LNCAP (cell line): Measurements from ENCODE around the gene EPB41.

ENCODE experiments used
- CTCF ChIP-seq: fragments of 450-650 bp; IDR thresholded peaks from 2 replicates; pipeline ENCODE4 v1.5.1; 2017; ENCODE audit warnings: mild to moderate bottlenecking

Gene EPB41

GRCh38 chr1:28894785-28895184 is 19.6 kb upstream of the EPB41 start:
- TF ChIP-seq CTCF = no peak

- TF ChIP-seq CTCF = no peak
Measured at GRCh38 chr1:28895896-28896608, 18.3 kb upstream of the EPB41 start.

GRCh38 chr1:28896609-28896986 is 17.8 kb upstream of the EPB41 start:
- TF ChIP-seq CTCF = no peak

GRCh38 chr1:28897789-28898188 is 16.6 kb upstream of the EPB41 start:
- TF ChIP-seq CTCF = no peak

GRCh38 chr1:28898405-28898881 is 15.9 kb upstream of the EPB41 start:
- no peak for TF ChIP-seq CTCF

GRCh38 chr1:28899267-28899666 is 15.1 kb upstream of the EPB41 start:
- TF ChIP-seq CTCF = no peak

- no peak for TF ChIP-seq CTCF
Measured at GRCh38 chr1:28900562-28900961, 13.8 kb upstream of the EPB41 start.

GRCh38 chr1:28902738-28903137 is 11.6 kb upstream of the EPB41 start:
- no peak for TF ChIP-seq CTCF
